ENCODE measurements around the gene DYRK1A.

GRCh38 chr21:37378700-37379139, 12.1 kb downstream of the DYRK1A start:
- no peak for TF ChIP-seq CTCF (IDR thresholded peaks at IDR 0.05)
- no peak for TF ChIP-seq POLR2A (IDR thresholded peaks at IDR 0.05)

Measured in heart left ventricle (tissue), 13 donors.